IMR-90 (cell line): ENCODE results near the gene NOP14. TPM values are rescaled to one million over a fixed set of nuclear protein-coding genes. Genes with fewer than 3 reads are reported as not detected.

ENCODE experiments used
- ATAC-seq: fragments of 200-7000 bp; cut with Tn5 transposase; 2 replicates; pipeline ENCODE4 v1.9.1; 2020; ENCODE audit warnings: low read depth, mild to moderate bottlenecking, moderate library complexity
- BruUV-seq: library from RNA; stranded (reverse); fragments of 400-500 nt; replicated peaks from 2 replicates; lab custom pipeline; 2021; lab: Mats Ljungman, UMichigan
- CTCF ChIA-PET: fragments of 300-600 bp; formaldehyde crosslinking; extraction: SDS; loops from one replicate; lab custom pipeline; 2021; ENCODE audit warnings: antibody characterized with exemption; lab: Yijun Ruan, JAX
- POLR2A ChIA-PET: fragments of 300-600 bp; sonication (Branson Sonifier 250); formaldehyde crosslinking; loops from one replicate; lab custom pipeline; 2022; ENCODE audit warnings: antibody characterized with exemption; ENCODE audit not compliant: unreplicated experiment; lab: Charles Lee
- DNase-seq: peaks from one replicate; pipeline ENCODE4 v3.0.0; 2013
- H2AFZ ChIP-seq: replicated peaks from 2 replicates; pipeline ENCODE3; 2013; ENCODE audit warnings: low read length, mild to moderate bottlenecking; ENCODE audit not compliant: poor library complexity
- H2AK5ac ChIP-seq: 2 replicates; pipeline ENCODE4 v1.6.1; 2013; ENCODE audit warnings: low read depth, low read length, inconsistent platforms
- H2AK9ac ChIP-seq: replicated peaks from 2 replicates; pipeline ENCODE3; 2013; ENCODE audit warnings: mild to moderate bottlenecking, low read depth, low read length, moderate library complexity; ENCODE audit not compliant: poor library complexity
- H2BK120ac ChIP-seq: 2 replicates; pipeline ENCODE4 v1.6.1; 2013; ENCODE audit warnings: low read depth, low read length, inconsistent platforms
- H2BK15ac ChIP-seq: 3 replicates; pipeline ENCODE4 v1.6.1; 2013; ENCODE audit warnings: low read depth, low read length, inconsistent platforms
- H2BK20ac ChIP-seq: 2 replicates; pipeline ENCODE4 v1.6.1; 2013; ENCODE audit warnings: low read depth, mild to moderate bottlenecking, inconsistent platforms, low read length, moderate library complexity
- H2BK5ac ChIP-seq: 2 replicates; pipeline ENCODE4 v1.6.1; 2013; ENCODE audit warnings: mild to moderate bottlenecking, low read depth, low read length, inconsistent platforms; ENCODE audit not compliant: poor library complexity, severe bottlenecking
- H3K14ac ChIP-seq: replicated peaks from 2 replicates; pipeline ENCODE4 v1.6.1; 2013; ENCODE audit warnings: low read depth, low read length, inconsistent platforms
- H3K18ac ChIP-seq: 2 replicates; pipeline ENCODE4 v1.6.1; 2013; ENCODE audit warnings: low read depth, low read length, control low read depth
- H3K23ac ChIP-seq: 2 replicates; pipeline ENCODE4 v1.6.1; 2013; ENCODE audit warnings: low read depth, low read length, inconsistent platforms
- H3K27ac ChIP-seq: 2 replicates; pipeline ENCODE4 v1.5.1; 2013; ENCODE audit warnings: mild to moderate bottlenecking, control low read depth, low read length; ENCODE audit not compliant: insufficient read depth
- H3K27me3 ChIP-seq: 2 replicates; pipeline ENCODE4 v1.6.1; 2013; ENCODE audit warnings: low read length; ENCODE audit not compliant: control insufficient read depth, insufficient read depth
- H3K36me3 ChIP-seq: 2 replicates; pipeline ENCODE4 v1.6.1; 2013; ENCODE audit warnings: low read length, mixed read lengths; ENCODE audit not compliant: control insufficient read depth, insufficient read depth
- H3K4ac ChIP-seq: 2 replicates; pipeline ENCODE4 v1.6.1; 2013; ENCODE audit warnings: low read depth, low read length, inconsistent platforms
- H3K4me1 ChIP-seq: 2 replicates; pipeline ENCODE4 v1.6.1; 2013; ENCODE audit warnings: low read length, mixed read lengths; ENCODE audit not compliant: control insufficient read depth, insufficient read depth
- H3K4me2 ChIP-seq: 2 replicates; pipeline ENCODE4 v1.6.1; 2013; ENCODE audit warnings: low read depth, mild to moderate bottlenecking, control low read depth, low read length, moderate library complexity
- H3K4me3 ChIP-seq: 2 replicates; pipeline ENCODE4 v1.5.1; 2013; ENCODE audit warnings: low read depth, mild to moderate bottlenecking, control low read depth, low read length, moderate library complexity; ENCODE audit not compliant: insufficient read depth
- H3K56ac ChIP-seq: 2 replicates; pipeline ENCODE4 v1.6.1; 2013; ENCODE audit warnings: low read length, inconsistent platforms; ENCODE audit not compliant: insufficient read depth; ENCODE audit errors: extremely low read depth
- H3K79me1 ChIP-seq, 2 experiments: 2 replicates each; pipeline ENCODE4 v1.6.1; 2013; ENCODE audit warnings: low read length in 2 of 2, inconsistent platforms in 1 of 2, low read depth in 1 of 2
- H3K9ac ChIP-seq: 2 replicates; pipeline ENCODE4 v1.6.1; 2013; ENCODE audit warnings: low read depth, low read length, control low read depth
- H3K9me1 ChIP-seq: 2 replicates; pipeline ENCODE4 v1.6.1; 2013; ENCODE audit warnings: low read length, inconsistent platforms; ENCODE audit not compliant: insufficient read depth
- H3K9me3 ChIP-seq: 2 replicates; pipeline ENCODE4 v1.6.1; 2013; ENCODE audit warnings: low read length; ENCODE audit not compliant: control insufficient read depth, insufficient read depth
- H4K20me1 ChIP-seq: 2 replicates; pipeline ENCODE4 v1.6.1; 2013; ENCODE audit warnings: low read length, inconsistent platforms; ENCODE audit not compliant: insufficient read depth
- H4K5ac ChIP-seq: 2 replicates; pipeline ENCODE4 v1.6.1; 2013; ENCODE audit warnings: mild to moderate bottlenecking, low read depth, low read length, control low read depth
- H4K8ac ChIP-seq, 2 experiments: 2 replicates each; pipeline ENCODE4 v1.6.1; 2013; ENCODE audit warnings: low read depth in 2 of 2, low read length in 2 of 2, control low read depth in 1 of 2, inconsistent platforms in 1 of 2
- H4K91ac ChIP-seq: 2 replicates; pipeline ENCODE4 v1.6.1; 2013; ENCODE audit warnings: low read depth, low read length, inconsistent platforms; ENCODE audit not compliant: insufficient read depth
- BHLHE40 ChIP-seq: fragments of 150-350 bp; IDR thresholded peaks from 2 replicates; pipeline ENCODE4 v1.6.1; 2016; ENCODE audit warnings: mild to moderate bottlenecking, low read depth, low read length
- CEBPB ChIP-seq: IDR thresholded peaks from 2 replicates; pipeline ENCODE4 v1.6.1; 2012; ENCODE audit warnings: low read depth, low read length, improper control_type of control experiment
- CHD1 ChIP-seq: IDR thresholded peaks from 2 replicates; pipeline ENCODE4 v1.6.1; 2012; ENCODE audit warnings: low read depth, low read length, improper control_type of control experiment
- MAZ ChIP-seq: IDR thresholded peaks from 2 replicates; pipeline ENCODE4 v1.6.1; 2012; ENCODE audit warnings: low read depth, mild to moderate bottlenecking, low read length, improper control_type of control experiment, moderate library complexity, borderline replicate concordance
- MXI1 ChIP-seq: IDR thresholded peaks from 2 replicates; pipeline ENCODE4 v1.6.1; 2012; ENCODE audit warnings: low read depth, mild to moderate bottlenecking, low read length, moderate library complexity, borderline replicate concordance
- POLR2A ChIP-seq: IDR thresholded peaks from 2 replicates; pipeline ENCODE4 v1.6.1; 2012; ENCODE audit warnings: mild to moderate bottlenecking, low read depth, low read length
- RAD21 ChIP-seq: IDR thresholded peaks from 2 replicates; pipeline ENCODE4 v1.6.1; 2012; ENCODE audit warnings: low read length, improper control_type of control experiment
- RCOR1 ChIP-seq: IDR thresholded peaks from 2 replicates; pipeline ENCODE4 v1.6.1; 2012; ENCODE audit warnings: mild to moderate bottlenecking, low read length, improper control_type of control experiment; ENCODE audit not compliant: insufficient replicate concordance
- RFX5 ChIP-seq: IDR thresholded peaks from 2 replicates; pipeline ENCODE4 v1.8.0; 2012; ENCODE audit warnings: low read depth, mild to moderate bottlenecking, low read length, moderate library complexity
- SMC3 ChIP-seq: fragments of 150-350 bp; IDR thresholded peaks from 2 replicates; pipeline ENCODE4 v1.6.1; 2016; ENCODE audit warnings: low read depth, mild to moderate bottlenecking, antibody characterized with exemption, low read length, moderate library complexity
- WGBS, 2 experiments: methylation state at CpG; one replicate each; pipeline versions ENCODE4 v1.1.5 to v1.1.7; 2013; ENCODE audit warnings: missing lambda C conversion rate in 2 of 2; ENCODE audit not compliant: insufficient read length in 1 of 2; ENCODE audit errors: extremely low coverage in 2 of 2; 5-methylcytosine and 5-hydroxymethylcytosine counted together
- dilution Hi-C: fragments of 300-500 bp; cut with HindIII; formaldehyde crosslinking; loops from one replicate; pipeline ENCODE4 v1.14.3; 2018; ENCODE audit warnings: low sequenced_read_pairs; ENCODE audit not compliant: unreplicated experiment
- in situ Hi-C: fragments of 300-500 bp; cut with MboI; formaldehyde crosslinking; loops from 3 replicates; pipeline ENCODE4 v1.14.3; 2019; ENCODE audit warnings: low sequenced_read_pairs, inconsistent platforms, mixed read lengths
- intact Hi-C: fragments of 100-400 bp; cut with micrococcal nuclease; formaldehyde crosslinking; loops from 2 replicates; pipeline ENCODE4 v1.10.0; 2022
- polyA plus RNA-seq, 3 experiments: library from polyadenylated mRNA; depleted of rRNA; stranded (reverse); fragments of >200 nt; gene quantifications; 2 replicates each; pipeline ENCODE4 v1.2.3, GENCODE V29; 2012; ENCODE audit warnings: low replicate concordance in 1 of 3
- total RNA-seq: library from RNA; depleted of rRNA; stranded (reverse); fragments of >200 nt; gene quantifications from 2 replicates; pipeline ENCODE4 v1.2.3, GENCODE V29; 2012
- TF ChIP-seq, protein P1 (sequence below): fragments of 150-350 bp; IDR thresholded peaks from 2 replicates; pipeline ENCODE4 v1.6.1; 2016; ENCODE audit warnings: low read depth, mild to moderate bottlenecking, low read length, moderate library complexity, borderline replicate concordance
- TF ChIP-seq, protein P2 (sequence below): fragments of 150-350 bp; IDR thresholded peaks from 2 replicates; pipeline ENCODE4 v1.6.1; 2017; ENCODE audit warnings: mild to moderate bottlenecking, antibody characterized with exemption, low read length, low read depth
- TF ChIP-seq, protein P3 (sequence below): conservative IDR thresholded peaks from 2 replicates; pipeline ENCODE4 v1.5.1; 2012; ENCODE audit warnings: mild to moderate bottlenecking, low read depth, low read length, improper control_type of control experiment

NOP14 gene
- total and polyA plus RNA-seq, 2 of the 4 experiments (the other 2 are of a cell fraction) = 10.9 to 12.6 TPM

DNA sequence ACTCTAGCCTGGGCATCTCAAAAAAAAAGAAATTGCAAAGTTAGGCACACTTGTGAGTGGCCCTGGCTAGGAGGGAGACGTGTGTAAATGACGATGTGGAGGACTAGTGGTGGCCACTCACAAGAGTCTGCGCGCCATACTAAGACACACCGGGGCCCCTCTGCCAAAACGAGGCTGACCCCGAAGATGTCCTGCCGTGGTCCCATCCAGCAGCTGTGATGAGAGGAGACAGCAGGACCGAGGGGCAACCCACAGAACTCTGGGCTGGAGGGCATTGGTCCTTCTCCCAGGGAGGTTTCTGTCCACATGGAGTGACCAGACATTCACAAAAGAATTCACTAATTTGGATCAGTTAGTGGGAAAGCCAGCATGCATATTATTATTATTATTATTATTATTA lies 47.4 kb downstream of the NOP14 start:
- Histone ChIP-seq H2AFZ (no peak overlapping the region), H4K8ac (no peak overlapping the region), H2BK20ac (no peak overlapping the region), H3K56ac (no peak overlapping the region), H3K27ac (no peak overlapping the region), H3K4me2 (no peak overlapping the region), H2BK15ac (no peak overlapping the region), H2BK5ac (no peak overlapping the region), H3K4ac (no peak overlapping the region), H3K23ac (no peak overlapping the region), H4K91ac (no peak overlapping the region), H2AK5ac (no peak overlapping the region), H3K9me3 (no peaks in the 10 kb centered on the region), H3K36me3 (peaks cover 47% of the 10 kb centered on the region), H3K79me1 (peaks cover 5 to 37% of the 10 kb centered on the region in 2 experiments), H3K14ac (no peak overlapping the region), H2AK9ac (no peak overlapping the region), H3K4me1 (no peaks in the 10 kb centered on the region), H3K4me3 (no peak overlapping the region), H4K5ac (no peak overlapping the region), H3K9me1 (peaks cover 7% of the 10 kb centered on the region), H3K18ac (no peak overlapping the region), H2BK120ac (no peak overlapping the region), H4K20me1 (peaks cover 3% of the 10 kb centered on the region; the same call in 1 of the 2 replicates), H3K27me3 (no peaks in the 10 kb centered on the region), H3K9ac (no peak overlapping the region)
- TF ChIP-seq, protein P1, sequence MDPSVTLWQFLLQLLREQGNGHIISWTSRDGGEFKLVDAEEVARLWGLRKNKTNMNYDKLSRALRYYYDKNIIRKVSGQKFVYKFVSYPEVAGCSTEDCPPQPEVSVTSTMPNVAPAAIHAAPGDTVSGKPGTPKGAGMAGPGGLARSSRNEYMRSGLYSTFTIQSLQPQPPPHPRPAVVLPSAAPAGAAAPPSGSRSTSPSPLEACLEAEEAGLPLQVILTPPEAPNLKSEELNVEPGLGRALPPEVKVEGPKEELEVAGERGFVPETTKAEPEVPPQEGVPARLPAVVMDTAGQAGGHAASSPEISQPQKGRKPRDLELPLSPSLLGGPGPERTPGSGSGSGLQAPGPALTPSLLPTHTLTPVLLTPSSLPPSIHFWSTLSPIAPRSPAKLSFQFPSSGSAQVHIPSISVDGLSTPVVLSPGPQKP = no peak
- no peak for TF ChIP-seq POLR2A
- TF ChIP-seq MXI1 = no peak
- TF ChIP-seq RFX5 = no peak
- TF ChIP-seq CHD1 = no peak
- TF ChIP-seq, protein P2, sequence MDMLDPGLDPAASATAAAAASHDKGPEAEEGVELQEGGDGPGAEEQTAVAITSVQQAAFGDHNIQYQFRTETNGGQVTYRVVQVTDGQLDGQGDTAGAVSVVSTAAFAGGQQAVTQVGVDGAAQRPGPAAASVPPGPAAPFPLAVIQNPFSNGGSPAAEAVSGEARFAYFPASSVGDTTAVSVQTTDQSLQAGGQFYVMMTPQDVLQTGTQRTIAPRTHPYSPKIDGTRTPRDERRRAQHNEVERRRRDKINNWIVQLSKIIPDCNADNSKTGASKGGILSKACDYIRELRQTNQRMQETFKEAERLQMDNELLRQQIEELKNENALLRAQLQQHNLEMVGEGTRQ = no peak
- no peak for TF ChIP-seq RCOR1
- TF ChIP-seq MAZ = no peak
- no peak for TF ChIP-seq BHLHE40
- TF ChIP-seq, protein P3, sequence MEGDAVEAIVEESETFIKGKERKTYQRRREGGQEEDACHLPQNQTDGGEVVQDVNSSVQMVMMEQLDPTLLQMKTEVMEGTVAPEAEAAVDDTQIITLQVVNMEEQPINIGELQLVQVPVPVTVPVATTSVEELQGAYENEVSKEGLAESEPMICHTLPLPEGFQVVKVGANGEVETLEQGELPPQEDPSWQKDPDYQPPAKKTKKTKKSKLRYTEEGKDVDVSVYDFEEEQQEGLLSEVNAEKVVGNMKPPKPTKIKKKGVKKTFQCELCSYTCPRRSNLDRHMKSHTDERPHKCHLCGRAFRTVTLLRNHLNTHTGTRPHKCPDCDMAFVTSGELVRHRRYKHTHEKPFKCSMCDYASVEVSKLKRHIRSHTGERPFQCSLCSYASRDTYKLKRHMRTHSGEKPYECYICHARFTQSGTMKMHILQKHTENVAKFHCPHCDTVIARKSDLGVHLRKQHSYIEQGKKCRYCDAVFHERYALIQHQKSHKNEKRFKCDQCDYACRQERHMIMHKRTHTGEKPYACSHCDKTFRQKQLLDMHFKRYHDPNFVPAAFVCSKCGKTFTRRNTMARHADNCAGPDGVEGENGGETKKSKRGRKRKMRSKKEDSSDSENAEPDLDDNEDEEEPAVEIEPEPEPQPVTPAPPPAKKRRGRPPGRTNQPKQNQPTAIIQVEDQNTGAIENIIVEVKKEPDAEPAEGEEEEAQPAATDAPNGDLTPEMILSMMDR = no peak
- no peak for TF ChIP-seq RAD21
- no peak for TF ChIP-seq CEBPB
- TF ChIP-seq SMC3 = no peak
- intact Hi-C loops (no loop called here), dilution Hi-C loops (no loop called here), in situ Hi-C loops (no loop called here)
- no peak for DNase-seq
- no CpG with 5 or more reads among the region's 9 CpGs for WGBS, 2 experiments
- BruUV-seq = no TSS peak
- CTCF ChIA-PET = no interaction called here
- POLR2A ChIA-PET = no interaction called here
- ATAC-seq = no peak
